GM21737 (cell line): ENCODE results near the gene DCAF17.
"Not testable (repeated sequence)": the region's sequence is repeated elsewhere in the genome, so short reads cannot be mapped to it uniquely, and the experiment has no call there.

ENCODE experiments used
- ATAC-seq: cut with Tn5 transposase; IDR thresholded peaks from one replicate; pipeline ENCODE4 v1.9.1; 2021; ENCODE audit warnings: mild to moderate bottlenecking, moderate library complexity; ENCODE audit not compliant: unreplicated experiment

The DCAF17 gene

DNA sequence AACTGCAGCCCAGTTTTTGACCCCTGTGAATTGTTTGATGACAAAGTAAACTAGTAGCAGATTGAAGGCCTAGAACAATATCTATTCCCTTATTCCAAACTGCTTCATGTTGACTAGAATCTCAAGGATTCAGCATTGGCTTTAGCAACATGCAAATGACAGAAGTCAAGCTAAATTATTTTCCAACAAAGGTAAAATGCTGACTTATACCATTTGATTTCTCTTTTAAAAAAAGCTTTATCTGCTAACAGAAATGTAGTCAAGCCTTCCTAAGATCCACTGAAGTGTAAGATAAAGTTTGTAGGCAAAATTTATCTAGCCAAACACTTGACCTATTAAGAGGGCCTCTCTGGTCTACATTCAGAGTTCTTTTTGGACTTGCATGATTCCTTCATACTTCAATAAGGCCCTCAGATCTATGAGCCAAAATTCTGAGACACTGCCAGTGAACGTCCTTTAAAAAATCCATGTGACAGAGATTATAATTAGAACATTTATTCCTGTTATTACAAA is 78.7 kb downstream of the DCAF17 start:
- no peak for ATAC-seq

GRCh38 chr2:171513719-171514160 is 79.7 kb downstream of the DCAF17 start:
- ATAC-seq = no peak

GRCh38 chr2:171514908-171515582 is 81.0 kb downstream of the DCAF17 start:
- ATAC-seq = no peak

GRCh38 chr2:171515672-171516298 is 81.8 kb downstream of the DCAF17 start:
- ATAC-seq = no peak

DNA sequence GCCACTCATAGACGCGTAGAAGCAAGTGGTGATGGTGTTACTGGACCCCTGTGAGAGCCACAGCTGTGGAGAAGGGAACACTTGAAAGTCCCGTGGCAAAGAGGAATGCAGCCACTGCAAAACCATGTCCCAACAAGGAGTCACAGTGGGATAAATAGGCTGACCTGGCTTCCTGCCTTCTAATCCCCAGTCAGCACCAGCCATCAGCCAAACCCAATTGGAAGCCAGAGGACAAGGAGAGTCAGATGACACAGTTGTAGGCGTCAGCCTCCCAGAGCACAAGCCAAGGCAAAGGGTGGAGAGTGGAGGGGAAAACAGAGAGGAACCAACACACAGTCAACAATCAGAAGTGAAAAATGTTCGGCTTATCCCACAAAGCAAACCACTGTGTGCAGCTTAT is 82.8 kb downstream of the DCAF17 start:
- ATAC-seq = no peak

DNA sequence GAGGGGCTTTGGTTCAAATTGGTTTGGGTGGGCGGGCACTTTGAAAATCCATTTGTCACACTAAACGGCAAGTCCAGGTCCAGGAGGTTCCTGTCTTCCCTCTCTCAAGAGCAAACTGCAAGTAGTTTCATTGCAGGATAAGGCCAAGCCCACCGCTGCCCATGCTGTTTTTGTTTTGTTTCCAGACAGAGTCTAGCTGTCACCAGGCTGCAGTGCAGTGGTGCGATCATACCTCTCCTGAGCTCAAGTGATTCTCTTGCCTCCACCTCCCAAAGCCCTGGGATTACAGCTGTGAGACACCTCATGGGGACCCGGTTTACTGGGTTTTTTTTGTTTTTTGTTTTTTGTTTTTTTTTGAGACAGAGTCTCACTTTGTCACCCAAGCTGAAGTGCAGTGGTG is 86.4 kb downstream of the DCAF17 start:
- ATAC-seq = no peak

GRCh38 chr2:171521361-171522051 is 87.5 kb downstream of the DCAF17 start:
- no peak for ATAC-seq

DNA sequence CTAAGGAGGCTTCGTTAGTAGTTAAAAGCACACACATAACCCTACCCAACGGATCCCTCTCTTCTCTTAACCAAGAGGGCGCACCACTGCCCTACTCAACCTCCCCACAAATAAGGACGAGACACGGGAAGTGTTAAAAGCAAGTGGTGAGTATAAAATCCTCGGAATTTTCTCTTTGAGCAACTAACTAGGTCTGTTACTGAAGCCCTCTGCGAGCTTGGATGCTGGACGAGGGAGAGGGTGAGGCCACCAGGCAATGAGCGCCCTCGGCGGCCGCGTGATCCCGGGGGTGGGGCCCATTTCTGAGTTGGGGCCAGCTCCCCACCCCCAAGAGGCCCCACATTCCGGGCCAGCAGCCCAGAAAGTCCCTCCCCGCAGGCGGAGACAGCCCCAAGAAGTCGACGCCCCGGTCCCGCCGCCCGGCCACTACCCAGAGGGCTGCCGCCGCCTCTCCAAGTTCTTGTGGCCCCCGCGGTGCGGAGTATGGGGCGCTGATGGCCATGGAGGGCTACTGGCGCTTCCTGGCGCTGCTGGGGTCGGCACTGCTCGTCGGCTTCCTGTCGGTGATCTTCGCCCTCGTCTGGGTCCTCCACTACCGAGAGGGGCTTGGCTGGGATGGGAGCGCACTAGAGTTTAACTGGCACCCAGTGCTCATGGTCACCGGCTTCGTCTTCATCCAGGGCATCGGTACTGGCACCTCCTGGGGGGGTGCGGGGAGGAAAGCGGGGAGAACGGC is 88.2 kb downstream of the DCAF17 start, which contains the start of gene CYBRD1:
Gene CYBRD1, plus strand, starts transcription at position 423 of the 736 bp plus-strand sequence. Its CDS starts 72 bp downstream, at position 495.
- ATAC-seq = no peak

DNA sequence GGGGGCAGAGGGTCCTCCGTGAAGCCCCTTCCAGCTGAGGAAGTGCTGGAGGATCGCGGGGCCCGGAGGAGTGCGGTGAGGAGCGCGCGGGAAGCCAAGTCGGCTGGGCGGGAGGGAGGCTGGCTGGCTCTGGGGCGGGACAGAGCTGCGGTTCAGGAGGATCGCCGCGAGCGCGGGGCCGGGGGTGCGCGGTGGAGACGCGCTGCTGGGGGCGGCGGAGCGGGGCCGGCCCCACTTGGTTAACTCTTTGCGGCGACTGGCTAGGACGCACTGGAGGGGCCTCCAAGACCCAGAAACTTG is 88.7 kb downstream of the DCAF17 start:
- ATAC-seq = no peak

GRCh38 chr2:171523088-171524017 is 89.3 kb downstream of the DCAF17 start:
- ATAC-seq = no peak

DNA sequence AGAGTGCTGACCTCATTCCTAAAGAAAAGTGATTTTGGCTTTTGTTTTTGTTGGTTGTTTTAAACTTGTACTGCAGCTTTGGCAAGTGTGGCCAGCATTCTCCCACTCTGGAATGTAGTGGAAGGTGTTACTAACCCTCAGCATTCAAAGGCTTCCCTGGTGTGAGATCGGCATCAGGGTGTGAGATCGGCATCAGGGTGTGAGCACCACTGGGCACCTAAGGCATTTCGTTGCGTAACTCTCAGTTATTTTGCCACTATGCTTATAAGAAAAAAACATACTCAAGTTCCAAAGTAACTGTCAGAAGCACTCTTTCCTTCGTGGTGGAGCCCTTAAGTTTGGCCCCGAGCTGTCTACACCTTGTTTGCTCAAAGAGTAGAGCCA is 90.0 kb downstream of the DCAF17 start:
- ATAC-seq = no peak

DNA sequence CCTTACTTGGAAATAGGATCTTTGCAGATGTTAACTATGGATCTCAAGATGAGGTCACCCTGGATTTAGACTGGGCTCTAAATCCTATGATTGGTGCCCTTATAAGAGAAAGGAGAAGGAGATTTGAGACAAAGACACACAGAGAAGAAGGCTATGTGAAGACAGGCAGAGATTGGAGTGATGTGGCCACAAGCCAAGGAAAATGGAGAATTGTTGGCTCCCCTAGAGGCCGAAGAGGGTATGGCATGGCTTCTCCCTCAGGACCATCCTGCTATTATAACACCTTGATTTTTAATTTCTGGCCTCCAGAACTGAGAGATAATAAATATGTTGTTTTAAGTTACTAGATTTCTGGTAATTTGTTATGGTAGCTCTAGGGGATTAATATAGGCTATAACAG is 95.9 kb downstream of the DCAF17 start:
- no peak for ATAC-seq

GRCh38 chr2:171530378-171530777 is 96.4 kb downstream of the DCAF17 start:
- no peak for ATAC-seq

- not testable (repeated sequence) for ATAC-seq
Measured at GRCh38 chr2:171530859-171531258, 96.8 kb downstream of the DCAF17 start.

GRCh38 chr2:171531291-171531690 is 97.3 kb downstream of the DCAF17 start:
- ATAC-seq = no peak

- no peak for ATAC-seq
Measured at GRCh38 chr2:171531836-171532450, 97.9 kb downstream of the DCAF17 start.

DNA sequence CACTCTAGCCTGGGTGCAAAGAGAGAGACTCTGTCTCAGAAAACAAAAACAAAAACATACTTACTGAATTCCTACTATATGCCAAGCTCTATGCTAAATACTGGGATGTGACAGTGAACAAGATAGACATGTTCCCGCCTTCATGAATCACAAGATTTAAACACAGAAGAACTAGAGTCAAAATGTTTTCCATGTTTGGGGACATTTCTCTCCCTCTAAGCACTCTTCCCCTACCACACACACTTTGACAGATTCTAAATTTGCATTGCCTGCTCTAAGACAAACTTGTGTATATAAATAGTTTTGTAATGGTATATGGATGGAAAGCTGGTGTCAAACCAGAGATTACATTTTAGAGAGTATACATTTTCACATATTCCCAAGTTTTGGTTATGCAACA is 99.3 kb downstream of the DCAF17 start:
- ATAC-seq = no peak
